ENCODE results near the gene FAAP20. TPM values are rescaled to one million over a fixed set of nuclear protein-coding genes. Genes with fewer than 3 reads are reported as not detected.

FAAP20 gene
- total and polyA plus RNA-seq, 9 of the 15 experiments (the other 6 are each of a cell fraction or from before 2014, with no cell fraction given), result 0.58 to 143 (median 9.9) TPM

DNA sequence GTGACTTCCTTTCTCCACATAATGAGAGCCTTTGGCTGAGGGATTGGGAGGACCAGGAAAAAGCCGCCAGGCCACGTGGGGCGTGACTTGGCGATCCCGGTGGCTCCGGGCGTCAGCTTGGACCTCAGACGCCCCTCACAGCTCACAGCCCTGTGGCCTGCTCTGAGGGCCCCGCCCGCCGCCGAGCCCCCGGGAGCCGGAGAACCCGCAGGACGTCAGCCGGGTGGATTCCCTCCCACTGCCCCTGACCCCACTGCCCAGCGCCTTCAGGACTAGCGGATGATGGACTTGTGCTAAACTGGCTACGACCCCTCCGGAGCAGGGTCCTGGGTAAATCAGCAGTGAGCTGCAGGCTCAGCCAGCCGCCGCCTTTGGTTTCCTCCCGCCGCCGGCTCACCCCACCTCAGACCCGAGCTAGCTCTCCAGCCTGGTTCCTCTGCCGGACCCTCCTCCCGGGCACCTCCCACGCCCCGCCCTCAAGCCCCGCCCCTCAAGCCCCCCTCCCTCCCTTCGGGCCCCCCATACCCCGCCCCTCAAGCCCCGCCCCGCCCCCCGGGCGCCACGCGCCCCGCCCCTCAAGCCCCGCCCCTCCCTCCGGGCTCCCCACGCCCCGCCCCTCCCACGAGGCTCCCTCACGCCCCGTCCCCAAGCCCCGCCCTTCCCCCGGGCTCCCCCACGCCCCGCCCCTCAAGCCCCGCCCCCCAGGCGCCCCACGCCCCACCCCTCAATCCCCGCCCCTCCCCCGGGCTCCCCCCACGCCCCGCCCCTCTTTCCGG lies 10.0 kb upstream of the FAAP20 start (continued):
- TF ChIP-seq, protein P1, sequence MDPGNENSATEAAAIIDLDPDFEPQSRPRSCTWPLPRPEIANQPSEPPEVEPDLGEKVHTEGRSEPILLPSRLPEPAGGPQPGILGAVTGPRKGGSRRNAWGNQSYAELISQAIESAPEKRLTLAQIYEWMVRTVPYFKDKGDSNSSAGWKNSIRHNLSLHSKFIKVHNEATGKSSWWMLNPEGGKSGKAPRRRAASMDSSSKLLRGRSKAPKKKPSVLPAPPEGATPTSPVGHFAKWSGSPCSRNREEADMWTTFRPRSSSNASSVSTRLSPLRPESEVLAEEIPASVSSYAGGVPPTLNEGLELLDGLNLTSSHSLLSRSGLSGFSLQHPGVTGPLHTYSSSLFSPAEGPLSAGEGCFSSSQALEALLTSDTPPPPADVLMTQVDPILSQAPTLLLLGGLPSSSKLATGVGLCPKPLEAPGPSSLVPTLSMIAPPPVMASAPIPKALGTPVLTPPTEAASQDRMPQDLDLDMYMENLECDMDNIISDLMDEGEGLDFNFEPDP (CRISPR knock-in tag; IDR thresholded peaks at IDR 0.05), result no peak
- no peak for TF ChIP-seq TAF7 (tag; IDR thresholded peaks at IDR 0.05)
- TF ChIP-seq POLR2A (conservative IDR thresholded peaks at IDR 0.05), result peak; percentile 67
- TF ChIP-seq, protein P2, sequence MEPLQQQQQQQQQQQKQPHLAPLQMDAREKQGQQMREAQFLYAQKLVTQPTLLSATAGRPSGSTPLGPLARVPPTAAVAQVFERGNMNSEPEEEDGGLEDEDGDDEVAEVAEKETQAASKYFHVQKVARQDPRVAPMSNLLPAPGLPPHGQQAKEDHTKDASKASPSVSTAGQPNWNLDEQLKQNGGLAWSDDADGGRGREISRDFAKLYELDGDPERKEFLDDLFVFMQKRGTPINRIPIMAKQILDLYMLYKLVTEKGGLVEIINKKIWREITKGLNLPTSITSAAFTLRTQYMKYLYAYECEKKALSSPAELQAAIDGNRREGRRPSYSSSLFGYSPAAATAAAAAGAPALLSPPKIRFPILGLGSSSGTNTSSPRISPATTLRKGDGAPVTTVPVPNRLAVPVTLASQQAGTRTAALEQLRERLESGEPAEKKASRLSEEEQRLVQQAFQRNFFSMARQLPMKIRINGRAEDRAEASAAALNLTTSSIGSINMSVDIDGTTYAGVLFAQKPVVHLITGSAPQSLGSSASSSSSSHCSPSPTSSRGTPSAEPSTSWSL (CRISPR knock-in tag; IDR thresholded peaks at IDR 0.05; ENCODE audit: borderline replicate concordance), result no peak

DNA sequence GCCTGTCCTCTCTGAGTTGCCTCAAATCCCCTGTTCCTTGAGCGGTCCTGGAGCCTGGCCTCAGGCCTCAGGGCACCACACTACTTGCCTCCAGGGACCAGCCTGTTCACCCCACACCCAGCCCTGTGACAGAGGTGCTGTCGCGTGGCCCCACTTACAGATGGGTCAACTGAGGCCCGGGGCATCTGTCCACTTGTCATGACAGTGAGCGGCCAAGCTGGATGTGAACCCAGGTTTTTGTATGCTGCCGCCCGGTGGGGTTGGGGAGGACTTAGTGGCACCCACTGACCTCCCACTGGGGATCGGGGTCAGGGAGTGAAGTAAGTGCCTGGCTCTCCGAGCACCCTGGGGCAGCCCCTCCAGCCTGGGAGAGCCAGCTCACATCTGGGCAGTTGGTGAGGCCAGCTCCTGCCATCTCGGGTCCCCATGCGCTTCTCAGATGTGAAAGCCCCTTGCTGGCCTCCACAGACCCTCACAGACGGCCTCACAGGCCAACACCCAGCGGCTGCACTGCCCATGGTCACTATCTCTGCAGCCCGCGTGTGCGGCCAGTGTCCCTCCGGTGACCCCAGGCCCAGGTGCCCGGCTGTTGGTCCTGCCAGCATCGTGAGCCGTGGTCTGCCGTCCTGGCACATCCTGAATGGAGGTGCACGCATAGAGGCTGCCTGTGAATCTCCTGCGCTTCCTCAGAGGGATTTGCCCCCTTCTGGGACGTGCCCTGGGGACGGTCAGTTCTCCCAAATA lies 9.3 kb upstream of the FAAP20 start:
- Histone ChIP-seq H2AFZ (ENCODE audit: low read depth, low read length) (peak overlapping the region; percentile 78), H3K4me2 (ENCODE audit: insufficient read depth, low read length) (peak overlapping the region; percentile 88), H3K27ac (ENCODE audit: extremely low read depth, low read depth, low read length) (peak overlapping the region; percentile 75), H3K27me3 (ENCODE audit: control insufficient read depth in 2 of 2, insufficient read depth in 2 of 2, low read length in 2 of 2) (no peaks in the 10 kb centered on the region), H4K20me1 (replicated peaks; ENCODE audit: control insufficient read depth, insufficient read depth, low read length) (no peaks in the 10 kb centered on the region), H3K4me1 (replicated peaks in 1 of 2; ENCODE audit: control insufficient read depth in 2 of 2, insufficient read depth in 2 of 2, low read length in 2 of 2) (peaks cover 36 to 79% of the 10 kb centered on the region in 2 experiments), H3K9me3 (replicated peaks; ENCODE audit: control insufficient read depth, insufficient read depth, low read depth, low read length) (no peaks in the 10 kb centered on the region), H3K36me3 (ENCODE audit: control insufficient read depth, insufficient read depth, low read length) (no peaks in the 10 kb centered on the region), H3K79me2 (ENCODE audit: control insufficient read depth, insufficient read depth, low read length) (peaks cover 20% of the 10 kb centered on the region; the same call in 2 of the 3 replicates), H3K9me1 (ENCODE audit: control insufficient read depth, insufficient read depth, low read length) (no peaks in the 10 kb centered on the region), H3K9ac (ENCODE audit: insufficient read depth in 1 of 2, low read depth in 2 of 2, low read length in 2 of 2) (peak overlapping the region; percentile 62 to 91), H3K4me3 (peak overlapping the region; percentile 45)
- ChIA-PET CTCF (ENCODE audit: low intra/inter-chr PET ratio) (no interaction called here), POLR2A (interaction anchor here (0.5 to 1.5 kb wide), 5 partner anchors 13 to 361 kb away, joined by 3 to 4 read pairs (median 3); no protein-coding TSS in a partner anchor)
- no peak for FAIRE-seq
- no peak for DNase-seq (ENCODE audit: extremely low read depth in 1 of 4, low spot score in 3 of 4)
- intact Hi-C loops (cut with micrococcal nuclease), result loop anchor here (2.0 kb wide), 1 partner anchor 23 kb away; no protein-coding TSS in a partner anchor
- in situ Hi-C loops (cut with MboI), result no loop called here
- no peak for ATAC-seq
- no TSS peak for BruUV-seq (replicated peaks)
- WGBS (ENCODE audit: insufficient coverage, low coverage, missing lambda C conversion rate), result 84% methylated on average over 25 of the region's 25 CpGs
- TF ChIP-seq FOXK2 (conservative IDR thresholded peaks at IDR 0.05 in 1 of 2, IDR thresholded peaks at IDR 0.05 in 1 of 2; ENCODE audit: low read depth in 2 of 2), result no peak
- TF ChIP-seq, protein P3, sequence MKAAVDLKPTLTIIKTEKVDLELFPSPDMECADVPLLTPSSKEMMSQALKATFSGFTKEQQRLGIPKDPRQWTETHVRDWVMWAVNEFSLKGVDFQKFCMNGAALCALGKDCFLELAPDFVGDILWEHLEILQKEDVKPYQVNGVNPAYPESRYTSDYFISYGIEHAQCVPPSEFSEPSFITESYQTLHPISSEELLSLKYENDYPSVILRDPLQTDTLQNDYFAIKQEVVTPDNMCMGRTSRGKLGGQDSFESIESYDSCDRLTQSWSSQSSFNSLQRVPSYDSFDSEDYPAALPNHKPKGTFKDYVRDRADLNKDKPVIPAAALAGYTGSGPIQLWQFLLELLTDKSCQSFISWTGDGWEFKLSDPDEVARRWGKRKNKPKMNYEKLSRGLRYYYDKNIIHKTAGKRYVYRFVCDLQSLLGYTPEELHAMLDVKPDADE (conservative IDR thresholded peaks at IDR 0.05; ENCODE audit: control insufficient read depth, low read depth, low read length), result 0 out of 2 replicates have a peak, but pooled peaks have one; percentile 13
- TF ChIP-seq CBFA2T3 (IDR thresholded peaks at IDR 0.05), result no peak
- TF ChIP-seq NR3C1 (CRISPR knock-in tag; IDR thresholded peaks at IDR 0.05), result no peak
- no peak for TF ChIP-seq ZNF121 (CRISPR knock-in tag; conservative IDR thresholded peaks at IDR 0.05)
- no peak for TF ChIP-seq HNRNPK (IDR thresholded peaks at IDR 0.05; ENCODE audit: low read depth, low read length, poor library complexity, severe bottlenecking)
- peak; percentile 35; the same call in 1 of the 2 replicates for TF ChIP-seq RBFOX2 (IDR thresholded peaks at IDR 0.05; ENCODE audit: low read depth, low read length)
- TF ChIP-seq PYGO2 (tag; IDR thresholded peaks at IDR 0.05), result no peak
- peak; percentile 49 for TF ChIP-seq POLR2G (IDR thresholded peaks at IDR 0.05; ENCODE audit: low read depth, low read length)
- TF ChIP-seq NFYB (IDR thresholded peaks at IDR 0.05; ENCODE audit: extremely low read depth, insufficient read length), result no peak
